Measurements from ENCODE around the gene B4GALT2. TPM values are rescaled to one million over a fixed set of nuclear protein-coding genes. Genes with fewer than 3 reads are reported as not detected.
A peak's percentile ranks its signal among the peaks of the same experiment; 100 is the strongest.

B4GALT2 gene
- total and polyA plus RNA-seq, 12 donors = 18.2 to 47.9 (median 28.0) TPM

DNA sequence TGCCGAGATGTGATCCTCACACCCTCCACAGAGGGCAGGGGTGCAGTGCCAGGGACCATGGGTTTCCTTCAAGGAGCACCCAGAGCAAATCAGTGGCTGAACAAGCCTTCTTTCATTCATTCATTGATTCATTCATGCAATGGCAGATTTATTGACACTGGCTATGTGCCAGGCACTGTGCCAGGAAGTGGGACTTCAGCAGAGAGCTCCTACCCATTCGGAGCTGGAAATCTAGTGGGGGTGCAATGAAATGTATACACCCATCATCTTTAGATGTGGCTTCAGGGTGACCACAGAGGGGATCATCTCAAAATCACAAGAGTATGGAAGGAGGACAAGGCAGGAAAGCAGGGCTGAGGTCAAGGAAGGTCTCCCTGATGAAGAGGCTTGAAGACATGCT, 33.4 kb downstream of the B4GALT2 start:
- intact Hi-C loops (cut with DNase I) = loop anchor here in 1 of 2 donors (10.0 kb wide), 1 partner anchor 202 kb away; the partner anchor contains the start of gene DMAP1
- H3K4me1 ChIP-seq (replicated peaks in 1 of 2) = no peaks in the 10 kb centered on the region
- 44 to 76% (median 70%) methylated on average over 1 to 2 of the region's 2 CpGs for WGBS, 4 donors
- H3K9me3 ChIP-seq (replicated peaks in 1 of 3) = no peaks in the 10 kb centered on the region
- no peak overlapping the region for H3K4me3 ChIP-seq
- no peak overlapping the region for H3K27ac ChIP-seq
- TF ChIP-seq POLR2A (IDR thresholded peaks at IDR 0.05) = no peak
- TF ChIP-seq, protein P1, sequence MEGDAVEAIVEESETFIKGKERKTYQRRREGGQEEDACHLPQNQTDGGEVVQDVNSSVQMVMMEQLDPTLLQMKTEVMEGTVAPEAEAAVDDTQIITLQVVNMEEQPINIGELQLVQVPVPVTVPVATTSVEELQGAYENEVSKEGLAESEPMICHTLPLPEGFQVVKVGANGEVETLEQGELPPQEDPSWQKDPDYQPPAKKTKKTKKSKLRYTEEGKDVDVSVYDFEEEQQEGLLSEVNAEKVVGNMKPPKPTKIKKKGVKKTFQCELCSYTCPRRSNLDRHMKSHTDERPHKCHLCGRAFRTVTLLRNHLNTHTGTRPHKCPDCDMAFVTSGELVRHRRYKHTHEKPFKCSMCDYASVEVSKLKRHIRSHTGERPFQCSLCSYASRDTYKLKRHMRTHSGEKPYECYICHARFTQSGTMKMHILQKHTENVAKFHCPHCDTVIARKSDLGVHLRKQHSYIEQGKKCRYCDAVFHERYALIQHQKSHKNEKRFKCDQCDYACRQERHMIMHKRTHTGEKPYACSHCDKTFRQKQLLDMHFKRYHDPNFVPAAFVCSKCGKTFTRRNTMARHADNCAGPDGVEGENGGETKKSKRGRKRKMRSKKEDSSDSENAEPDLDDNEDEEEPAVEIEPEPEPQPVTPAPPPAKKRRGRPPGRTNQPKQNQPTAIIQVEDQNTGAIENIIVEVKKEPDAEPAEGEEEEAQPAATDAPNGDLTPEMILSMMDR (IDR thresholded peaks at IDR 0.05) = no peak
- no peaks in the 10 kb centered on the region for H3K27me3 ChIP-seq
- H3K36me3 ChIP-seq (replicated peaks in 1 of 2) = no peaks in the 10 kb centered on the region
- DNase-seq = peak in 1 of 7 donors; percentile 27

DNA sequence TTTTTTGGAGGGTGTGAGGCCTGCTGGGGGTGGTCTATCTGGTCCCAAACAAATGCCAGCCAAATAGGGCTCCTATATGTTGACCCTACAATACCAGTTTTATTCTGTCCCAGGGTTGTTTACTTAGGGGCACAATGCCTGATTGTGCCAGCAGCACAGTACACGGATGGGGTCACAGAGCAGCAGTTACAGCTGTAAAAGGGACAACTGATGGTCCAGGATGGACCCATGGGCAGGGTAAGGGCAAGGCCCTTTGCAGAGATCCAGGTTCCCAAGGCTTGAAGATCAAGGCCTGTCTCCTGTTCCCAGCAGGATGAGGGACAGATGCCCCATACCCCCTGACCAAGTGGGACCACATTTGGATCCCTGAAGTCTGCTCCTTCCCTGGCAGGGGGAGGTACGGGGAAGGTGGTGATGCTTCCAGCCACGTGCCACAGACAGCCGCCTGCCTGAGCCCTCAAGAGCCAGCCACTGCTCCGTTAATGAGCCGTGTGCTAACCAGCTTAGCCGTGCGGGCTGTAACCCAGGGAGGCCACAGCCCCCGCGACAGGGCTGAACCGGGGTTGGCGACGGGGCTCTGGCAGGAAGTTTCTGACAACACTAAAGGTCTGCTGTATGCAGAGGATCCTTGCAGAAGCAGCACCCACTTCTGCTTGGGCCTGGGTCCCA, 34.1 kb downstream of the B4GALT2 start:
- H3K27me3 ChIP-seq = no peaks in the 10 kb centered on the region
- intact Hi-C loops (cut with DNase I) = loop anchor here in 1 of 2 donors (10.0 kb wide), 1 partner anchor 202 kb away; the partner anchor contains the start of gene DMAP1
- no peaks in the 10 kb centered on the region for H3K4me1 ChIP-seq (replicated peaks in 1 of 2)
- H3K9me3 ChIP-seq (replicated peaks in 1 of 3) = no peaks in the 10 kb centered on the region
- H3K27ac ChIP-seq = no peak overlapping the region
- H3K4me3 ChIP-seq = no peak overlapping the region
- 69 to 94% (median 76%) methylated on average over 5 to 13 of the region's 13 CpGs for WGBS, 4 donors
- H3K36me3 ChIP-seq (replicated peaks in 1 of 2) = no peaks in the 10 kb centered on the region
- DNase-seq = no peak
- TF ChIP-seq, protein P1 (IDR thresholded peaks at IDR 0.05) = no peak

DNA sequence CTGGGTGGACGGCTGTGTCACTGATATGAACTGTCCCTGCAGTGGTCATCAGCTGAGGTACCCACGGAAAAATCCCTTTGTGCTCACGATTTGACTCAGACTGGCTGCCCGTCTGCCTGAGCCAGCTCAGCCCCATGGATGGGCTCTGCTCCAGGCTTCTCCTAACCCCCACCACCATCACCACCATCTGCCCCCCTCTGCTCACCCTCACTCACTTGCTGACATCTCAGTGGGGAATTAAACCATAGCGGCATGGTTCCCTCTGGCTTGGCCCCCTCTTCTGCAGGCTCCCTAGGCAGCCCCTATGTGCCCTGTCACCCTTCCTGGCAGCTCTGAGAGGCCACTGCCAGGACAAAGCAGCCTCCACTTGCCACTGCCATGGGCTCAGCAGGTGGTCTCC, 34.9 kb downstream of the B4GALT2 start:
- intact Hi-C loops (cut with DNase I) = loop anchor here in 1 of 2 donors (10.0 kb wide), 1 partner anchor 201 kb away; the partner anchor contains the start of gene DMAP1
- H3K4me3 ChIP-seq = no peak overlapping the region

DNA sequence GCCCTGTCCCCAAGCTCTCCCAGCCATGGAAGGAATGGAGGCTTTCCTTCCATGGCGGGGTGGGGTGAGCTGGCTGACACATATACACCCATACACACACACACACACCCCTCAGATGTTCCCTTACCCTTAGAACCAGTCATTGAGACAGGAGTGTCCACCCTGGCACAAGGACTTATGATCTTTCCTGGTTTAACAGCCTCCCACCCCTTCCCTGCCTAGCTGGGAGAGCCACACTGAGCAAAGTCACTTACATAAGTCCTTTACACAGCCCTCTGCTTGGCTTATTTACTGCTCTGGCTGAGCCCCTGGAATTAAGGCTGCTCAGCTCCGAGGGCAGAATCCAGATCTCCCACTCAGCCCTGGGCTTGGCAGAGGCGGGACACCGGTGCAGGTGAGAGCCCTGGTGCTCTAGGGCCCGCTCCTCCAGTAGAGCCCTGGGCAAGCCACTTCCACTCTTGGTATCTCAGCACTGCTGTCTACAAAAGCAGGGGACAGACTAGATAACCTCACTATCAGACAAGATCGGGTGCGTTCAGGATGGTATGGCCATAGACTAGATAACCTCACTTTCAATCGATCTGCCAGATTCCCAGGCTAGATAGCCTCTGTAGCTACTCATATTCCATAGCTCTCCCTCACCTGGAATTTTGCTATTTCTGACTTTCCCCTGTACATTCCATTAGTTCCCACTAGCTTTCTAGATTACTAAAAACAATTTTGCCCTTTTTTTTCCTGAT, 35.5 kb downstream of the B4GALT2 start:
- intact Hi-C loops (cut with DNase I) = loop anchor here in 1 of 2 donors (10.0 kb wide), 1 partner anchor 200 kb away; the partner anchor contains the start of gene DMAP1
- WGBS, 4 donors = 76 to 90% (median 85%) methylated on average over 4 to 8 of the region's 8 CpGs
- H3K9me3 ChIP-seq (replicated peaks in 1 of 3) = no peaks in the 10 kb centered on the region
- no peak for DNase-seq
- TF ChIP-seq, protein P1 (IDR thresholded peaks at IDR 0.05) = no peak
- TF ChIP-seq POLR2A (IDR thresholded peaks at IDR 0.05) = no peak
- no peaks in the 10 kb centered on the region for H3K36me3 ChIP-seq (replicated peaks in 1 of 2)
- H3K27ac ChIP-seq = peak overlapping the region in 1 of 5 donors; percentile 6
- no peaks in the 10 kb centered on the region for H3K27me3 ChIP-seq
- H3K4me1 ChIP-seq (replicated peaks in 1 of 2) = no peaks in the 10 kb centered on the region
- H3K4me3 ChIP-seq = no peak overlapping the region

More for the DNA sequence above, 34.9 kb downstream of the B4GALT2 start:
- Histone ChIP-seq H3K9me3 (replicated peaks in 1 of 3) (no peaks in the 10 kb centered on the region), H3K4me1 (replicated peaks in 1 of 2) (no peaks in the 10 kb centered on the region), H3K27me3 (no peaks in the 10 kb centered on the region), H3K36me3 (replicated peaks in 1 of 2) (no peaks in the 10 kb centered on the region), H3K27ac (peak overlapping the region in 1 of 5 donors; percentile 6)
- WGBS, 4 donors = 66 to 80% (median 70%) methylated on average over 5 of the region's 5 CpGs
- no peak for DNase-seq
- TF ChIP-seq, protein P1 (IDR thresholded peaks at IDR 0.05) = no peak
- no peak for TF ChIP-seq POLR2A (IDR thresholded peaks at IDR 0.05)

Measured in adrenal gland (tissue), 12 donors.